NCI-H82 treated with DMSO at 0.1 percent for 48 hours (cell line): ENCODE measurements around the gene PHPT1.
"Not testable (repeated sequence)": the region's sequence is repeated elsewhere in the genome, so short reads cannot be mapped to it uniquely, and the experiment has no call there.

Experiments
- DNase-seq: peaks from one replicate; lab custom pipeline; 2025; ENCODE audit not compliant: unreplicated experiment; lab: John Stamatoyannopoulos, UW

PHPT1 gene

GRCh38 chr9:136849038-136849959, at the start of gene PHPT1:
PHPT1 (plus strand) TSS chr9:136849409; CDS start chr9:136849431, 22 bp downstream.
- peak; percentile 97 for DNase-seq

GRCh38 chr9:136799854-136800657, 49.2 kb upstream of the PHPT1 start:
- DNase-seq: peak; percentile 73

DNA sequence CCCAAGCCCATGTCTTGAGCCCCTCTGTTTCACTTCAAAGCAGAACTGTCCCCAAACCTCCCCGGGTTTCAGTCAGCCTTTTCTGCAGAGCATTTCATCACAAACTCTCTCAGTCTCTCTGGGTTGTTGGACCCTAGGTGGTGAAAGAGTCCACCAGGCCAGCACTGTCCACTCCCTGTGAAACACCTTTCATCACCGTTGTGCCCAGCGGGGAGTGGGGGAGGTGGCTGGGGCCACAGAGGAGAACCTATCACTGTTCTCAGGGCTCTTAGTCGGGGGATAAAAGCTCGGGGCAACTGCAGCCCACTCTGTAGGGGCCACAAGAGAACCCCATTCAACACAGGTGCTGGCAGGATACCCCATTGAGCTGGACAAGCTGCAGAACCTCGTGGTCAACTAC, 46.9 kb upstream of the PHPT1 start:
- no peak for DNase-seq

DNA sequence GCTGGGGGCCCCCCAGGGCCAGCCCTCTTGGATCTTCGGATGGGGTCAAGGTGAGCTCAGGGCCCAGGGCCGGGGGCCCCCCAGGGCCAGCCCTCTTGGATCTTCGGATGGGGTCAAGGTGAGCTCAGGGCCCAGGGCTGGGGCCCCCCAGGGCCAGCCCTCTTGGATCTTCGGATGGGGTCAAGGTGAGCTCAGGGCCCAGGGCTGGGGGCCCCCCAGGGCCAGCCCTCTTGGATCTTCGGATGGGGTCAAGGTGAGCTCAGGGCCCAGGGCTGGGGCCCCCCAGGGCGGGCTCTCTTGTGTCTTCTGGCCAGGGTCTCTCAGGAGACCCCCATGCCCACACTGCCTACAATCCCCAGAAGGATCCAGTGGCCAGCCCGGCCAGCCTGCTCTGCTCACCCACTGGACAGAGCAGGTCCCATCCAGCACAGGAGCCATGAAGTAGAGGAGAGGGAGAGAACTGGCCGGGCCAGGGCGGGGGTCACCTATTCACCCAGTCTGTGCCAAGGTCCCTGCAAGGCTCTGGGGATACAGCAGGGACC, 46.1 kb upstream of the PHPT1 start:
- DNase-seq: not testable (repeated sequence)

DNA sequence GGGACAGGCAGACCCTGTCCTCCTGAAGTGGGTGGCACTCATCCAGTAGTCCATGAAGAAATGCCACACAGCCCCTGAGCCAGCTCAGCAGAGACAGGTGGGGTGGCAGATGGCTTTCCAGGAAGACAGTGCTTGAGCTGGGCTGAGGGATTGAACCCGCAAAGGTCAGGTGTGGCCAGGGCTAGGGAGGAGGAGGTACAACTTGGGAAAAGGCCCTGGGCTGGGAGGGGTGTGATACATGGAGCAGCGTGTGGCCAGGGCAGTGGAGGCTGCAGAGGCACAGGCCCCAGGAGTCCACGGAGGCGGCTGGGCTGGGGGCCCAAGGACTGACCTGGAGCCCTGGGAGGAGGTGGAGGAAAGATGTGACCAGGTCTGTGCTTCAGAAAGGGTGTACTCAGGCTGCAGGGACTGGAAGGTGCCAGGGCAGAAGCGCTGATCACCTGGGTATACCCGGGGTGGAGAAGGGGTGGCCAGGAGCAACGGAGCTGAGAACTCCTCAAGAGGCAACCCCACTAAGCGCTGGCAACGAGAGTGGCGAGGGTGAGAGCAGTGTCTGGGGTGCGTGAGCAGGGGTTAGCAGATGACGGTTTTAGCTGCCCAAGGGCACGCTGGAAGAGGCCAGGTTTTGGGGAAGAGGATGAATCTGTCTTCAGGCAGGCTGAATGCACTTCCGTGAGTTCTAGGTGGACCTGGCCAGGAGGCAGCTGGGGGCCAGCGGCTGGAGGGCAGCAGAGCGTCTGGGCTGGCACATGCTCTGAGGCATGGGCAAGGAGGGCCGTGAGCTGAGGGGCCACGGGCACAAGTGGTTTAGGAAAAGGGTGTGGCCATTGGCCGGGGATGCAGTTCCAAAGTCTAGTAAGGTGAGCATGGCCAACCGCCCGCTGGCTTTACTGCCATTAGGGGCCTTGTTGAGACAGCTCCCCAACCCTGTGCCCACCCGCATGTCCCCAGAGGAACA, 45.4 kb upstream of the PHPT1 start:
- no peak for DNase-seq

DNA sequence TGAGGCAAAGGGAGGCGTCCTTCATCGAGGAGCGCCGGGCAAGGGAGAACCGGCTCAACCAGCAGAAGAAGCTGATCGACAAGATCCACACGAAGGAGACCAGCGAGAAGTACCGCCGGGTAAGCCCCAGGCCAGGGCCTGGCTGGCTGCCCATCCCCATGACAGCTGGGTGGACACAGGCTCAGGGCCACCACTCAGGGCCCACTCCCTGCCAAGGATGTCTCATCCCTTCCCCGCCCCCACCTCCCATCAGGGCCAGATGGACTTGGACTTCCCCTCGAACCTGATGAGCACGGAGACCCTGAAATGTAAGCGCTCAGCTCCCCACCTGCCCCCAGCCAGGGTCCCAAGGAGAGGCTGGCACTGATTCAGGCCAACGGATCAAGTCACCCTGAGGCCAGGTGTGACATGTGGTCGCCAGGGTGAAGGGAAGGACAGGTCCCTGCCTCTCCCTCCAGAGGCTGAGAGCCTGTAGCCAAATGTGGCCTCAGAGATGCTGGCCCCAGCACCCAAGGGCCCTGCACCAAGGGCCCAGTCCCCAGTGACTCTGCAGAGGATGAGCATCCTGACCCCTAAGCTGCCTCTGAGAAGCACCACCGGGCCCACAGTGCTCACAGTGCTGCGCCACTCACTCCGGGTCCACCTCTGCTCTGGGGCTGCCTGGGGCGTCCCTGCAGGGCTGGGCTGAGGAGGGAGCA, 44.6 kb upstream of the PHPT1 start:
- no peak for DNase-seq

DNA sequence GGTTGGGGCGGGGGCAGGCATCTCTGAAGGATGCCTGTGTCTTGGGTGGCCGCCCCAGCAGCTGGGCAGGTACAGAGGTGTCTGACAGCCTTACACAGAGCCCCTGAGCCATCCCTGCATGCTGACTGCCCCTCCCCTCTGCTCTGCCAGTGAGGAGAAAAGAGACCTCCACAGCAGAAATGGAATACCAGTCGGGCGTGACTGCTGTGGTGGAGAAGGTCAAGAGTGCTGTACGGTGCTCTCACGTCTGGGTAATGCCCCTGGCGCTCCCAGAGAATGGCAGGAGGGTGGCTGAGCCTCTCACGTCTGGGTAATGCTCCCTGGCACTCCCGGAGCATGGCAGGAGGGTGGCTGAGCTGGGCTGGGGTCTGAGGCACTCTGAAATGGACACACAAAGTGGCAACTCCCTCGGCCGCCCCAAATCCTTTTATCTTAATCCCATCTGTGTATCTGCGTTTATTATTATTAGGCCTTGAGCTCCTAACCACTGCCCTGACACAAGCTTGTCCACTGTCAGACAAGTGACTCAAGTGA, 43.9 kb upstream of the PHPT1 start:
- no peak for DNase-seq

DNA sequence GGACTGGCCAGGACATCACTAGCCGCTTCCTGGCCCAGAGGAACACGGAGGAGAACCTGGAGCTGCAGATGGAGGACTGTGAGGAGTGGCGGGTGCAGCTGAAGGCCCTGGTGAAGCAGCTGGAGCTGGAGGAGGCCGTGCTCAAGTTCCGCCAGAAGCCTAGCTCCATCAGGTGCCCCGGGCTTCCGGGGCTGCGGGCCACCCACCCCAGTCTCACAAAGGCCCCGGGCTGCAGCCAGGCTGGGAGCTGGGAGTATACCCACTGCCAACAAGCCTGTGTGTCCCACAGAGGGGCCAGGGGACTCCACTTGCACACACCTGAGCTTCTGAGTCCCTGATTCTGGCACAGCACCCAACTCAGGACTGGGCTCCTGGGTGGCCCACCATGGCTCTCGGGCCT, 43.1 kb upstream of the PHPT1 start:
- no peak for DNase-seq

DNA sequence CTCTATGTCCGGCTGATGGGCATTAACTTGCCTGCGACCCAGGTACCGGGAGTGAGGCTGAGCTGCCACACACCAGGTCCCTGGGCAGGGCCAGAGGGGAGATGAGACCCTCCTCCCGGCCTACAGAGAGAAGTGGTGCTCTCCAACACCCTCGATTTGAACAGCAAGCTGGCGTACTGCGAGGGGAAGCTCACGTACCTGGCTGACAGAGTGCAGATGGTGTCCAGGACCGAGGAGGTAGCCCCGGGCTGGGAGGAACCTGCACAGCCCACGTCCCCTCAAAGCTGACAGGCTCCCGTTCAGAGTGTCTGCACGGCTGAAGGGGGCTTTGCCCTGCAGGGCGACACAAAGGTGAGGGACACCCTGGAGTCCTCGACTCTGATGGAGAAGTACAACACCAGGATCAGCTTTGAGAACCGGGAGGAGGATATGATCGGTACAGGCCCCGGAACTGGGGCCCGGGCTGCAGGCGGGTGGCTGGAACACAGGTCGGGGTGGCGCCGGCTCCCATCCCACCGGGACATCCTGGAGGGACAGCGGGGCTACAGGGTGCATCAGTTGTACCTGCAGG, 42.5 kb upstream of the PHPT1 start:
- DNase-seq: no peak

DNA sequence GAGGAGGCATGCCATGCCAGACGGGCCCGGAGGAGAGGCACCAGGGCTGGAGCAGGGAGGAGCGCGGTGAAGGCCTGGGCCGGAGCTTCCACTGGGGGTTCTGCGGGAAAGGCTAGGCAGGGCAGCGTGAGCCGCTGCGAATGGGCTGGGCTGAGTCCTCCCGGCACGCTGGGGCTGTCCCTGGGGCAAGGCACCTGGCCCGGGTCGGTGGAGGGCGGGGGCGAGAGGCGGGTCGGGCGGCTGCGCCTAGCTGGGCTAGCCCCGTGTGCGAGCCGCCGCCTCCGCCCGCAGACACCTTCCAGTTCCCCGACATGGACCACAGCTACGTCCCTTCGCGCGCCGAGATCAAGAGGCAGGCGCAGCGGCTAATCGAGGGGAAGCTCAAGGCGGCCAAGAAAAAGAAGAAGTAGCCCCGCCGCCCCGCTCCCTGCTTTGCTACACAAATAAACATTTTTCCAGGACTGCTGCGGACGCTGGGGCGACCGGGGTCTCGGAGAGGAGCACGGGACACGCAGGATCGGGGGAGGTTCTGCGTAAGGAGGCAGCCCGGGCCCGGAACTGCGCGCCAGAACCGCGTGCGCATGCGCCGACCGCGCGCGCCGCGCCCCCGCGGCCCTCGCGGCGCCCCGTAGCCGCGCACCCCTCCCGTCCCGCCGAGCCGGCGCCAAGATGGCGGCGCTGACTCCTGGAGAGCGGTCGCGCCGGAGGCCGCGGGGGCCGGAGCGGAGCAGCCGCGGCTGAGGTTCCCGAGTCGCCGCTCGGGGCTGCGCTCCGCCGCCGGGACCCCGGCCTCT, 41.7 kb upstream of the PHPT1 start, which contains the start of gene RABL6:
RABL6 (plus strand) TSS at position 668 of the 794 bp plus-strand sequence. CDS start 249 bp downstream, outside the sequence.
- peak; percentile 33 for DNase-seq

GRCh38 chr9:136808075-136808805, 41.0 kb upstream of the PHPT1 start:
- no peak for DNase-seq

DNA sequence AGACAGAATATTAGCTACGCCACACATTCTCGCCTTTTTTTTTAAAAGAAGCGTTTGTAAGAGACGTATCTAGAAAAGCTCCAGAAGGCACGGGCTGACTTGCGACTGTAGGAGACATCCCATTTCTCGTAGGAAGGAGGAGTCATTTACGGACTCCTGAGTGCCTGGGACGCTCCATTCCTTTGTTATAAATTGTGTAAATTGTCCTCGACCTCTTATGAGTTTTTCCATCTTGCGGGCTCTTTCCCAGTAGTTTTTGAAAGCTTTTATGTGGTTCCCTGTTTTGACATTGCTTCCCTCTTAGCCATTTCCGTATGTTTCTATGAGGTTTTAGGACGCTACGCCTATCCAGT, 40.4 kb upstream of the PHPT1 start:
- DNase-seq: no peak

DNA sequence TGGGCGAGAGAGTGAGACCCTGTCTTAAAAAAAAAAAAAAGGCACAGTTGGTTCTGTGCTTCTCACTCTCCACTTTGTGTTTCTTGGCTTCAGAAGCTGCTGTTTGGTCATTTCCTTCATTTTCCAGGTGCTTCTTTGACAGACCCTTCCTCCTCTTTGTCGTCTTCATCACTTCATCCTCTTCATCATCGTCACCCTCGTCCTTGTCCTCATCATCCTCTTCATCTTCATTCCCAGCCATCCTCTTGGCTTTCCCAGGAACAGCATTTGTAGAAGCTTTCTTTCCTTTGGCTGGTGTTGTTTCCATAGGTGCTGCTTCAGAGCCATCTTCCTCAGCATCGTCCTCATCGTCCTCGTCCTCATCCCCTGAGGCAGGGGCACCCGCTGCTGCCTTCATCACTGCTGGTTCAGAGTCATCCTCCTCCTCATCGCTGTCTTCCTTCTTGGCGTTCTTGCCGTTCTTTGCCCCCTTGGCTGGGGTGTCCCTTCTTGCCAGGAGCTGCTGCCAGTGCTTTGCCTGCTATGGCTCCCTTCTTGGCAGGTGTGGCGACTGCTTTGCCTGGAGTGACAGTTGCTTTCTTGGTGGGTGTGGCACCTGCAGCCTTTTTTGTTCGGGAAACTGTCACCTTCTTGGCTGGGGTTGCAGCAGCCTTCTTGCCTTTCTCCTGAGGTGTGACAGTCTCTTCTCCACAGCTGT, 34.3 kb upstream of the PHPT1 start:
- no peak for DNase-seq

GRCh38 chr9:136815422-136815782, 33.8 kb upstream of the PHPT1 start:
- no peak for DNase-seq

DNA sequence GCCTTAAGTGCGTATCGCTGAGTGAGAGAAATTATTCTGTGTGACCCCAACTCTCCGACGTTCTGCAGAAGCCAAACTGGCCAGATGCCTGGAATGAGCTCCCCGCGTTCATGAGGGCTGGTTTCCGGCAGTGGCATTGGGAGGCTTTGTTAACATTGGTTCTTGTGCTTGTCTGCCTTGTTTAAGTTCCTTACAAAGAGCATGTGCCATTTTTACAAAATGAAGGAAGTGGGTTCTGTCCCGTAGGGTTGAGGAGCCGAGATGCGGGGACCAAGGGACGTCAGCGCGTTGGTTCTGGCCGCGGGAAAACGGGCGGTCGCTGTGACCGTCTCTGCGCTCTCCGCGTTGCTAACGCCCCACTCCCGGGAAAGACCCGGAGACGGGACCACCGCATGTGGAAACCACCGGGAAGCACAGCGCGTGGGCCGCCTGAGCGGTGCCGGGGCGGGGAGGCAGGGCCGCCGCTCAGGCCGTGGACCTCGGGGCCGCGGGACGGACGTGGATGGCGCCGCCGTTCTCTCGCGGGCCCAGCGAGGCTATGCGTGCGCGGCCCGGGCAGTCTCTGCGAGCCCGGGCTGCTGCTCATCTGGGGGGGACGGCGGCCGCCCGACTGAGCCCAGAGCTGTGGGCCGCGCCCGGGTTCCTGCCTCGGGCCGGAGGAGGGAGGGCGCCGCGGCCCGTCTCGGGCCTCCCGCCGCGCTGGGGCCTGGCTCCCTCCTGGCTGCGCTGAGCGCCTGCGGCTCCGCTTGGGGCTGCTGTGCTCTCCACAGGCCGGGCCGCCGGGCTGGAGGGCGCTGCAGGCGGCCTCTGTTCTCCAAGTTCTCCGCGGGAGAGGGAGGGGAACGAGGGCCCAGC, 28.0 kb upstream of the PHPT1 start:
- DNase-seq: no peak

- DNase-seq: no peak
Measured at GRCh38 chr9:136821826-136822544, 27.2 kb upstream of the PHPT1 start.
